Activated CD8-positive, alpha-beta T cell treated with anti-CD3 and anti-CD28 coated beads, Interleukin-2, amount 10 ng/mL, durations not matched to agents 7 days and 5 days (primary cell): Measurements from ENCODE around the gene NPFFR1. TPM values are rescaled to one million over a fixed set of nuclear protein-coding genes. Genes with fewer than 3 reads are reported as not detected.

ENCODE experiments used
- ATAC-seq: fragments of 150-1000 bp; cut with Tn5 transposase; one replicate; pipeline ENCODE4 v1.10.0; 2021; ENCODE audit warnings: moderate library complexity
- CTCF ChIA-PET: fragments of 350-600 bp; sonication (Branson Sonifier 250); formaldehyde crosslinking; loops from one replicate; lab custom pipeline; 2021; ENCODE audit warnings: antibody characterized with exemption; lab: Charles Lee
- POLR2A ChIA-PET: fragments of 350-600 bp; sonication (Branson Sonifier 250); formaldehyde crosslinking; loops from one replicate; lab custom pipeline; 2021; ENCODE audit warnings: antibody characterized with exemption; lab: Charles Lee
- DNase-seq: peaks from one replicate; pipeline ENCODE4 v3.0.0-alpha.2; 2020
- H3K27ac Mint-ChIP-seq: one replicate; pipeline ENCODE4 v1.8.0; 2021; ENCODE audit warnings: mild to moderate bottlenecking, mixed read lengths
- H3K27me3 Mint-ChIP-seq: one replicate; pipeline ENCODE4 v1.8.0; 2021; ENCODE audit warnings: low read depth, mixed read lengths
- H3K36me3 Mint-ChIP-seq: one replicate; pipeline ENCODE4 v1.8.0; 2021; ENCODE audit warnings: low read depth, mixed read lengths
- H3K4me1 Mint-ChIP-seq: one replicate; pipeline ENCODE4 v1.8.0; 2021; ENCODE audit warnings: low read depth, mixed read lengths
- H3K4me3 Mint-ChIP-seq: one replicate; pipeline ENCODE4 v1.8.0; 2021; ENCODE audit warnings: mild to moderate bottlenecking, mixed read lengths
- H3K9me3 Mint-ChIP-seq: one replicate; pipeline ENCODE4 v1.8.0; 2022; ENCODE audit warnings: mixed read lengths; ENCODE audit not compliant: insufficient read depth
- total RNA-seq, 2 experiments: library from RNA; stranded (reverse); gene quantifications; one replicate each; pipeline ENCODE4 v1.2.3, GENCODE V29; 2021

Gene NPFFR1
- total RNA-seq, 2 experiments from 2014 or later, result not detected

DNA sequence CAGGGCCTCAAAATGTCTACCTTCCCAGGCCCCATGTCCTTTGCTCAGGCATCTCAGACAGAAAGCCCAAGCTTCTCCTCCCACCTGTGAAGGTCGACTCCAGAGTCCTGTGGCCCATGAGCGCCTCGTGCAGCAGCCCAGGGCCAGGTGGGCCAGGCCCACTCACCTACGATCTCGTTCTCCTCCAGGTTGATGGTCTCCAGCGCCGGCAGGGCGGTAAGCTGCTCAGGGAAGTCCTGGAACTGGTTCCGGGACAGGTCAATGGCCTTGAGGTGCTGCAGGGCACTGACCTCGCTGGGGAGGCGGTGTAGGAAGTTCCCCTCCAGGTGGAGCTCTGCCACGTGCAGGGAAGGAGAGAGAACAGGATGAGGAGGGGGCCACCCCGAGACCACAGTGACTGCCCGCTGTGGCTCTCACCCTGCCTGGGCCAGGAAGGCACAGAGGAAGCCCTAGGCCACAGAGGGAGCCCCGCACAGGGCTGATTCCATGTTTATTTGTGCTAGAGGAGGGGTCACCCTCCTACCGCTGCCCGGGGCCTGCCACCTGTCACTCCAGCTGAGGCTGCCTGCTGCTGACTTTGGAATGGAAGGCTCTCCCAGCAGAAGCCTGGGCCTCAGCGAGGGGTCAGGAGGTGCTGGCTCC is 40.0 kb upstream of the NPFFR1 start:
- peak overlapping the region; percentile 68 for H3K4me3 Mint-ChIP-seq
- DNase-seq (no peak), ATAC-seq (no peak)
- H3K27ac Mint-ChIP-seq, result peak overlapping the region; percentile 96
- CTCF ChIA-PET, result interaction anchor here (0.7 to 2.7 kb wide), 7 partner anchors 26 to 1409 kb away, joined by 3 to 18 read pairs (median 5); no protein-coding TSS in a partner anchor
- H3K9me3 Mint-ChIP-seq, result no peaks in the 10 kb centered on the region
- peaks cover 3% of the 10 kb centered on the region for H3K36me3 Mint-ChIP-seq
- no peaks in the 10 kb centered on the region for H3K27me3 Mint-ChIP-seq
- POLR2A ChIA-PET, result interaction anchor here (1.4 to 1.6 kb wide), 3 partner anchors 32 to 91 kb away, joined by 3 to 6 read pairs (median 4); partner anchors contain the start of gene PPA1
- peaks cover 51% of the 10 kb centered on the region for H3K4me1 Mint-ChIP-seq

DNA sequence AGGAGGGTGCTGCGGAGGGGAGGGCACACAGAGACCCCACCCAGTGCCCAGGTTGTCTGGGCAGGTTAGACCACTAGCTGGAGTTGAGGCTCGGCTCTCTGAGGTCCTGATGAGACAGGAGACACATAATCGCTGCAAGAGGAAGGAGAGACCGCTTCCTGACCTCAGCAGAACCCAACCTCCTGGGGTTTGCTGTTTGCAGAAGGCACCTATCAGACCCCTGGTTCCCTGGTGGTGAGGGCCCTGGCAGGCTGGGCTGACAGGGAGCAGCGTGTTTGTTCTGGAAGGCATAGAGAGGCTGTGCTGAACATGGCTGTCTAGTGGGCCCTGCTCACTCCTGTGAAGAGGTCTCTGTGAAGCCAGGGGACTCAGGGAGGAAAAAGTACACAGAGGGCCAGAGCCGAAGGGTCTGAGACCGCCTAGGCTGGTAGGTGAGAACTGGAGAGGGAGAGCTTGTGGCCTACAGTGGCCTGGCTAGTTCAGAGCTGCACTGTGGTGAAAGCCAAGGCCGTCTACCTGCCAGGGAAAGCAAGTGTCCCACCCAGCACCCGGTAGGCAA is 39.4 kb upstream of the NPFFR1 start:
- H3K36me3 Mint-ChIP-seq, result peaks cover 3% of the 10 kb centered on the region
- DNase-seq (peak; percentile 88), ATAC-seq (peak; percentile 85)
- no peaks in the 10 kb centered on the region for H3K9me3 Mint-ChIP-seq
- peaks cover 50% of the 10 kb centered on the region for H3K4me1 Mint-ChIP-seq
- no peaks in the 10 kb centered on the region for H3K27me3 Mint-ChIP-seq
- peak overlapping the region; percentile 68 for H3K4me3 Mint-ChIP-seq
- POLR2A ChIA-PET, result interaction anchor here (1.4 kb wide), 1 partner anchor 90 kb away, joined by 4 read pairs; the partner anchor contains the start of gene PPA1
- CTCF ChIA-PET, result interaction anchor here (1.0 to 2.7 kb wide), 5 partner anchors 41 to 101 kb away, joined by 3 to 18 read pairs (median 8); no protein-coding TSS in a partner anchor
- H3K27ac Mint-ChIP-seq, result peak overlapping the region; percentile 96

DNA sequence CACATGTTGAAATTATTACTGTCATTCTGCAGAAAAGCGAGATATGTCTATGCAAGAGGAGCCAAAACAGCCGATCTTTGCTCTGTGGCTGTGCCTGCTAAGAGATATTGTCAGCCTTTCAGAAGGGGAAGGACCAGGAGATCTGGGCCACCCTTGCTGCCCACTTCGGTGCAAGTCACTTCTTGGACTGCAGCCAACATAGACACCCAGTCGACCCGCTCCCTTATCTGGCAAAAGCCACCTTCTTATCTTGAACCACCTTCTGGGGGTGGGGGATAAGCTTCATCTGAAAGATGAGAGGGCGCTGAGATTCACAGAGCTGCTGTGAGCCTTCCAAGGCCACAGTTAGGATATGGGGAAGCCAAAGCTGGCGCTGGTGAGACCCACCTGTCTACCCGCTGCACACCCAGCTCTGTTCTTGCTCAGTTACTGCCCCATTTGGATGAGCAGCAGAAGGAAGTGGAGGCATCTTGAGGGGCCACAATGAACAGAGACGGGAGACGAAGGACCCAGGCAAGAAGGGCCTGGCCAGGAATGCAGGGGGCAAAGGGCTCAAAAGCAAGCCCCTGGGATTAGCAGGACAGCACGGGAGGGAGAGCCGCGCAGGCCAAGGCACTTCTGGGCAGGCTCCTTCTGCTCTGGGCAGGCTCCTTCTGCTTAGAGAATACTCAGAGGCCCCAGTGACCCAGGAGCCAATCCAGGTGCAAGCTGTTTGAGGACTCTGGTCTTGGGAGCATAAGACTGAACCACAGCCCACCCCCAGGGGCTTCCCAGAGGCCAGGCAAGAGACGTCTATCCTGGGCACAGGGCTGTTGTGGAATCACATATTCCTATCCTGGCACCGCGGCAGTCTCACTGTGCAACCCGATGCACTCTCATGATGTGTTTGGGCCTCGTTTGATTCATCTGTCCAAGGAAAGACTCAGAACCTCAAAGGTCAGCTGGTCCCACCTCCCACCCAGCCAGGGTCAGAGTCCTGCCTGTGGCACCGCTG is 38.4 kb upstream of the NPFFR1 start:
- Mint-ChIP-seq H3K36me3 (peaks cover 3% of the 10 kb centered on the region), H3K4me3 (no peak overlapping the region), H3K4me1 (peaks cover 50% of the 10 kb centered on the region), H3K27ac (peak overlapping the region; percentile 96), H3K9me3 (no peaks in the 10 kb centered on the region), H3K27me3 (no peaks in the 10 kb centered on the region)
- ChIA-PET CTCF (interaction anchor here (1.1 to 2.2 kb wide), 5 partner anchors 26 to 101 kb away, joined by 4 to 8 read pairs (median 6); no protein-coding TSS in a partner anchor), POLR2A (no interaction called here)
- DNase-seq (no peak), ATAC-seq (no peak)

DNA sequence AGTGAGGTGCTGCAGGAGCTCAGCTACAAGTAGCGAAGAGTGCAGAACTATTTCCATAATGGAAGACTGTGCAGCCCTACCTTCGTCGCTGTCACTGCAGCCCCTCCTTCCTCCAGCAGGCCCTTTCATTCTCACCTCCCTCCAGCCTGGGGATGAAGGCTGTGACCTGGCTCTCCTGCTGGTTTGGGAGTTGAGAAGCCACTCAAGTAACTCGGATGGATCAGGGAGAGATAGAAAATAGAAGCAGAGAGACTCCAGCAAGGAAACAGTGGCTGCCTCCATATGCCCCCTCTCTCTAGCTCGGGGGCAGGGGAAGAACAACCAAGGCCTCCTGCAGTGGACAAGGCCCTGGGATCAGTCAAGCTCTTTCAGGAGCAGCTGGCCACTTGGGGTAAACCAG is 37.4 kb upstream of the NPFFR1 start:
- H3K4me3 Mint-ChIP-seq, result no peak overlapping the region
- no peaks in the 10 kb centered on the region for H3K9me3 Mint-ChIP-seq
- DNase-seq (no peak), ATAC-seq (no peak)
- peak overlapping the region; percentile 57 for H3K27ac Mint-ChIP-seq
- H3K36me3 Mint-ChIP-seq, result peaks cover 3% of the 10 kb centered on the region
- ChIA-PET POLR2A (no interaction called here), CTCF (interaction anchor here (1.1 to 1.8 kb wide), 4 partner anchors 11 to 100 kb away, joined by 3 to 7 read pairs (median 5); no protein-coding TSS in a partner anchor)
- H3K27me3 Mint-ChIP-seq, result no peaks in the 10 kb centered on the region
- peaks cover 46% of the 10 kb centered on the region for H3K4me1 Mint-ChIP-seq

DNA sequence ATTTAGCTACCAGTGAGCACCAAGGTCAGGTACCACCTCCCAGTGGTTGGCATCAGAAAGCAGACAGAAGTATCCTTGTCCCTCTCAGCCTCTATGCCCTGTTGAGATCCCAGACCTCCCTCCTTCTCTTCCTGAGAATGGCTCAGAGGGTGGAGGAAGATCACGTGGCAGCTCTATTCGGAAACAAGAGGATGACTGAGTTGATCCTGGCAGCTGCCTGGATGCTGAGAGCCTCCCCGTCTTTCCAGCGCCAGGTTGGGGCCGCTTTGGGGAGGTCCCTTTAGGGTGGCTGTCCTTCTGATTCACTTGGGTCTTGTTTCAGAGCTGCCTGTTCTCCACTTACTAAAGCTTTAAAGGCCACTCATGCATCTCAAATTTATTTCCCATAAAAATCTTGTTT is 36.9 kb upstream of the NPFFR1 start:
- no peak for ATAC-seq
- DNase-seq, result no peak
- CTCF ChIA-PET, result interaction anchor here (1.2 to 1.8 kb wide), 4 partner anchors 12 to 99 kb away, joined by 3 to 7 read pairs (median 4); no protein-coding TSS in a partner anchor
- H3K27me3 Mint-ChIP-seq, result no peaks in the 10 kb centered on the region
- peaks cover 3% of the 10 kb centered on the region for H3K36me3 Mint-ChIP-seq
- peak overlapping the region; percentile 63 for H3K27ac Mint-ChIP-seq
- no peak overlapping the region for H3K4me3 Mint-ChIP-seq
- peaks cover 41% of the 10 kb centered on the region for H3K4me1 Mint-ChIP-seq
- no peaks in the 10 kb centered on the region for H3K9me3 Mint-ChIP-seq
- POLR2A ChIA-PET, result no interaction called here

DNA sequence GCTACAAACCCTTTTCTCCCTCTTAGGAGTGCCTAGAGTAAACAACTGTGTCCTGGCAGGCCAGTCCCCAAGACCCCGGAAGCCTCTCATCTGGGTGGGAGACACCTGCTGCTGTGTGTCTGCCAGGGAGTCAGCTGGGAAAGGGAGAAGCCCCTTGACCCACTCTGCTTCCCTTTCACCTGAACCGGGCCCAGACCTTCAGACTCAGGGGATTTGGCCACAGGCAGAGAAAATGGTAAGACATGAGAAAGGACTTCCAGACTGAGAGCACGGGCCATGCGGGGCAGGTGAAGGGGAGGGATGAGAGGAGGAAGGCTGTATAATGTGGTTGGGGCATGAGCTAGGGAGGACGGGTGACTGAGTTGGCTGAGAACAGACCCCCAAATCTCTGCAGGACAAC is 36.0 kb upstream of the NPFFR1 start:
- CTCF ChIA-PET, result interaction anchor here (1.5 to 1.9 kb wide), 2 partner anchors 44 to 47 kb away, joined by 3 to 7 read pairs; no protein-coding TSS in a partner anchor

DNA sequence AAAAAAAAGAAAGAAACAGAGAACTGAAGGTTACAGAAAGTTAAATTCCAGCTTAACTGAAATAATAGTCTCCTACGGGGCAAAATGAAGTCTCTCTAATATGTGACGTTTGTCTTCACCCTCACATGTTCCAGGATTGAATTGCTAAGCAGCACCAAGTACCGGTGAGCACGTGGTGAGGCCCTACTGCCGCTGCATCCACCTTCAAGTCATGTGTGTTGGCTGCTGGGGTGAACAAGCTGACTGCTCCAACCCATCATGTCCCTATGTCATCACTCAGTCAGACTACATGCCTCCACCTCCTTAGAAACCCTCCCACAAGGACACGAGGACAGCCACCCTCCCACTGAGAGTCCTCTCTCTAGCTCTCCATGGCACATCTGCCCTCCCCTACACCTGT is 35.4 kb upstream of the NPFFR1 start:
- DNase-seq, result no peak
- POLR2A ChIA-PET, result no interaction called here
- H3K36me3 Mint-ChIP-seq, result peaks cover 3% of the 10 kb centered on the region
- peaks cover 26% of the 10 kb centered on the region for H3K4me1 Mint-ChIP-seq
- H3K27ac Mint-ChIP-seq, result no peak overlapping the region
- no peaks in the 10 kb centered on the region for H3K9me3 Mint-ChIP-seq
- CTCF ChIA-PET, result interaction anchor here (1.5 to 1.9 kb wide), 2 partner anchors 45 to 46 kb away, joined by 3 to 7 read pairs; no protein-coding TSS in a partner anchor
- H3K27me3 Mint-ChIP-seq, result no peaks in the 10 kb centered on the region
- ATAC-seq, result no peak
- no peak overlapping the region for H3K4me3 Mint-ChIP-seq

More for the DNA sequence above, 36.0 kb upstream of the NPFFR1 start:
- POLR2A ChIA-PET, result no interaction called here
- DNase-seq (no peak), ATAC-seq (no peak)
- Mint-ChIP-seq H3K4me3 (no peak overlapping the region), H3K9me3 (no peaks in the 10 kb centered on the region), H3K27me3 (no peaks in the 10 kb centered on the region), H3K36me3 (peaks cover 3% of the 10 kb centered on the region), H3K27ac (peak overlapping the region; percentile 20), H3K4me1 (peaks cover 32% of the 10 kb centered on the region)

DNA sequence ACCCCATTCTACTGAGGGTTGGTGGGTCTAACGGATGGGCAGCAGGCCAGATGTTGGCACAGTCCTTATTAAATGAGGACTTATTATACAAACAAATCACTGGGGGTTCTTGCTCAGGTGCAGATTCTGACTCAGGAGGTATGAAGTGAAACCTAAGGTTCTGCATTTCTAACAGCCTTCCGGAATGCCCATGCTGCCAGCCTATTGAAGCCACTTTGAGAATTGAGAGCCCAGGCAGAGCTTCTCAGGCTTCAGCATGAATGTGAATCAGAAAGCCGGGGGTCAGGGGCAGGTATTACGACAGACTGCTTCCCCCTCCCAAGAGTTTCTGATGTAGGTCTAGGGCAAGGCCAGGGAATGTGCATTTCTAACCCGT is 34.1 kb upstream of the NPFFR1 start:
- Mint-ChIP-seq H3K27me3 (no peaks in the 10 kb centered on the region), H3K4me3 (no peak overlapping the region), H3K36me3 (peaks cover 3% of the 10 kb centered on the region), H3K27ac (no peak overlapping the region), H3K4me1 (peaks cover 13% of the 10 kb centered on the region), H3K9me3 (no peaks in the 10 kb centered on the region)
- DNase-seq (no peak), ATAC-seq (no peak)
- POLR2A ChIA-PET, result no interaction called here
- CTCF ChIA-PET, result no interaction called here

DNA sequence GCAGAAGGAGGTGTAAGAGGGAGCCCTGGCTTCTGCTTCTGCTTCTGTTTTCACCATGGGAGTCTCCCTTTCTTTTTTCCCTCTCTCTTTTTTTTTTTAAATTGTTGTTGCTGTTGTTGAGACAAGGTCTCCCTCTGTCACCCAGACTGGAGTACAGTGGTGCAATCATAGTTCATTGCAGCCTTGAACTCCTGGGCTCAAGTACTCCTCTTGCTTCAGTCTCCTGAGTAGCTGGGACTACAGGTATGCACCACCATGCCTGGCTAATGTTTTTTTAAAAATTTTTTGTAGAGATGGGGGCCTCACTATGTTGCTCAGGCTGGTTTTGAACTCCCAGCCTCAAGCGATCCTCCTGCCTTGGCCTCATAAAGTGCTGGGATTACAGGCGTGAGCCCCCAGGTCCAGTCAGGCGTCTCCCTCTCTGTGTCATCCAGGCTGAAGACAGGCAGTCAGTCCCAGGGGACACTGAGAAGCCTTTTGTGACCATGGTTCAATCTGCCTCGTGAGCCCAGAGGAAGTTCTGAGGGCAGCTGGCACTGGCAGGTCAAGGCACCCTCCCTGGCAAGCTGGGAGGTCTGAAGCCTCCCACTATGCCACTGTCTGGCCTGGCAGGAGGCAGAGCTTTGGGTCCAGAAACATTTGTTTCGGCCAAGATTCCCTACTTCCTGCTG is 33.6 kb upstream of the NPFFR1 start:
- ChIA-PET CTCF (no interaction called here), POLR2A (no interaction called here)
- DNase-seq (no peak), ATAC-seq (no peak)
- H3K27ac Mint-ChIP-seq, result no peak overlapping the region
- H3K9me3 Mint-ChIP-seq, result no peaks in the 10 kb centered on the region
- H3K27me3 Mint-ChIP-seq, result no peaks in the 10 kb centered on the region
- no peak overlapping the region for H3K4me3 Mint-ChIP-seq
- peaks cover 8% of the 10 kb centered on the region for H3K4me1 Mint-ChIP-seq
- peaks cover 3% of the 10 kb centered on the region for H3K36me3 Mint-ChIP-seq

DNA sequence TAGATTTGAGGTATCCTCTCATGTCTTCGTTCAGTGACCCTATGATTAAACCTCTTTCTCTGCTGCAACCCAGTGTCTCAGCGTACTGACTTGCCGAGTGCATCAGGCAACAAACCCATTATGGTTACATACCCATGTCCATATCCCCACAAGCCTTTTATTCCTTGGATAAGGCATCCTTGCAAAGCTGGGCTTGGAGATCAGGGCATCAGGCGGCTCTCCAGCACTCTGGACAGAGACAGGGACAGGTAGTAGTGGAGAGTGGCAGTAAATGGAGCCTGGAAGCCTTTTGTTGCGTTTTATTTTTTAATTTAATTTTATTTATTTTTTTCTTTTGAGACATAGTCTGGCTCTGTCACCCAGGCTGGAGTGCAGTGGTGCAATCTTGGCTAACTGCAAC is 32.0 kb upstream of the NPFFR1 start:
- H3K36me3 Mint-ChIP-seq, result no peaks in the 10 kb centered on the region

DNA sequence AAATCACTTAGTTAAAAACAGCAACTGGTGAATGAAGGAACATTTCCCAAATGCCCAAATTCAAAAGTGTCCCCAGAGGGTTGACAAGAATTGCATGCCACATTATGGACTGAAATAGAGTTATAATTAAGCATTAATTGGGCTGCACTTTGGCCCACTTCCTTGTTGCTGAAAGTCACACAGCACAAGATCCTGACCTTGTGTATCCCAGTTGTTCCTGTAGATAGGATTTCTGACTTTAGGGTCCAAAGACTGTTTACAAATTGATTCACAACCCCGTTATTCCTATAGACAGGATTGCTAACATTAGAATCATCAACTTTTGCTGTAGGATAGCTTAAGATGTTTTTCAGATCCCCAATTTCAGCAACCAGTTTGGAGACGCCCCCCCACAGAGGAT is 31.5 kb upstream of the NPFFR1 start:
- POLR2A ChIA-PET, result no interaction called here

More for the DNA sequence above, 32.0 kb upstream of the NPFFR1 start:
- DNase-seq (no peak), ATAC-seq (no peak)
- H3K27me3 Mint-ChIP-seq, result no peaks in the 10 kb centered on the region
- ChIA-PET CTCF (interaction anchor here (2.1 kb wide), 1 partner anchor 43 kb away, joined by 5 read pairs; no protein-coding TSS in a partner anchor), POLR2A (no interaction called here)
- H3K4me3 Mint-ChIP-seq, result no peak overlapping the region
- no peaks in the 10 kb centered on the region for H3K4me1 Mint-ChIP-seq
- no peak overlapping the region for H3K27ac Mint-ChIP-seq
- H3K9me3 Mint-ChIP-seq, result no peaks in the 10 kb centered on the region

More for the DNA sequence above, 31.5 kb upstream of the NPFFR1 start:
- H3K9me3 Mint-ChIP-seq, result no peaks in the 10 kb centered on the region
- H3K4me1 Mint-ChIP-seq, result no peaks in the 10 kb centered on the region
- no peaks in the 10 kb centered on the region for H3K27me3 Mint-ChIP-seq
- CTCF ChIA-PET, result interaction anchor here (2.1 kb wide), 1 partner anchor 42 kb away, joined by 5 read pairs; no protein-coding TSS in a partner anchor
- H3K27ac Mint-ChIP-seq, result no peak overlapping the region
- DNase-seq, result no peak
- no peak overlapping the region for H3K4me3 Mint-ChIP-seq
- no peak for ATAC-seq
- H3K36me3 Mint-ChIP-seq, result no peaks in the 10 kb centered on the region
